GM18907 (cell line): Measurements from ENCODE around the gene UBE2L6.

Experiments
- ATAC-seq: cut with Tn5 transposase; IDR thresholded peaks from one replicate; pipeline ENCODE4 v1.9.1; 2021; ENCODE audit warnings: mild to moderate bottlenecking, moderate library complexity; ENCODE audit not compliant: unreplicated experiment

UBE2L6 gene

GRCh38 chr11:57501953-57502352, 65.5 kb downstream of the UBE2L6 start:
- no peak for ATAC-seq
